DOHH2 (cell line): Measurements from ENCODE around the gene EPHB1.

ENCODE experiments used
- EZH2phosphoT487 ChIP-seq: fragments of 200-600 bp; sonication (generic); IDR thresholded peaks from 2 replicates; pipeline ENCODE4 v1.6.1; 2017; ENCODE audit warnings: borderline replicate concordance, mild to moderate bottlenecking, antibody characterized with exemption, low read length, moderate library complexity, mixed read lengths
- TF ChIP-seq, protein P1 (sequence below): fragments of 200-600 bp; sonication (generic); IDR thresholded peaks from one replicate; pipeline ENCODE4 v1.5.1; 2014; ENCODE audit warnings: antibody characterized with exemption, mild to moderate bottlenecking, low read depth, low read length; ENCODE audit not compliant: poor library complexity, severe bottlenecking

- TF ChIP-seq, protein P1, sequence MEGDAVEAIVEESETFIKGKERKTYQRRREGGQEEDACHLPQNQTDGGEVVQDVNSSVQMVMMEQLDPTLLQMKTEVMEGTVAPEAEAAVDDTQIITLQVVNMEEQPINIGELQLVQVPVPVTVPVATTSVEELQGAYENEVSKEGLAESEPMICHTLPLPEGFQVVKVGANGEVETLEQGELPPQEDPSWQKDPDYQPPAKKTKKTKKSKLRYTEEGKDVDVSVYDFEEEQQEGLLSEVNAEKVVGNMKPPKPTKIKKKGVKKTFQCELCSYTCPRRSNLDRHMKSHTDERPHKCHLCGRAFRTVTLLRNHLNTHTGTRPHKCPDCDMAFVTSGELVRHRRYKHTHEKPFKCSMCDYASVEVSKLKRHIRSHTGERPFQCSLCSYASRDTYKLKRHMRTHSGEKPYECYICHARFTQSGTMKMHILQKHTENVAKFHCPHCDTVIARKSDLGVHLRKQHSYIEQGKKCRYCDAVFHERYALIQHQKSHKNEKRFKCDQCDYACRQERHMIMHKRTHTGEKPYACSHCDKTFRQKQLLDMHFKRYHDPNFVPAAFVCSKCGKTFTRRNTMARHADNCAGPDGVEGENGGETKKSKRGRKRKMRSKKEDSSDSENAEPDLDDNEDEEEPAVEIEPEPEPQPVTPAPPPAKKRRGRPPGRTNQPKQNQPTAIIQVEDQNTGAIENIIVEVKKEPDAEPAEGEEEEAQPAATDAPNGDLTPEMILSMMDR, result no peak
- no peak for TF ChIP-seq EZH2phosphoT487
Measured at GRCh38 chr3:135158520-135158919, 363.5 kb downstream of the EPHB1 start.
